ENCODE data around the gene IDE.
"Not testable (repeated sequence)": the region's sequence is repeated elsewhere in the genome, so short reads cannot be mapped to it uniquely, and the experiment has no call there.

IDE gene

DNA sequence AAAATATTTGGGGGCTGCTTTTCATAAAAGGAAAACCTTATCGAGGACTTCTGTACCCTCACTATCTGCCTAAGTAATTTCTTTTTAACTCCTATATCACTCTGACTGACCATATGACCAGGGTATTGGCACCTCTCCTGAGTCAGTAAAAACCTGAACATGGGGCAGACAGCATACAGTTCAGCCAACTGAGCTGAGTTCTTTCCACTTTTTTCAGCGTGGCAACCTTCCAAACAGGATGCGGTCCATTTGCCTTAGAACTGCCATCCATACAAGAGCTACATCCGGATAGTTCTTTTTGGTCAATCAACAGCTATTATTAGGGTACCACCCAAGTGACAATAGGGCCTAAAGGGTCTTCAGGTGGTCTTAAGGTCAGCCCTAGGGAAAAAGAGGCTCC is 160.4 kb downstream of the IDE start:
- DNase-seq: no peak

DNA sequence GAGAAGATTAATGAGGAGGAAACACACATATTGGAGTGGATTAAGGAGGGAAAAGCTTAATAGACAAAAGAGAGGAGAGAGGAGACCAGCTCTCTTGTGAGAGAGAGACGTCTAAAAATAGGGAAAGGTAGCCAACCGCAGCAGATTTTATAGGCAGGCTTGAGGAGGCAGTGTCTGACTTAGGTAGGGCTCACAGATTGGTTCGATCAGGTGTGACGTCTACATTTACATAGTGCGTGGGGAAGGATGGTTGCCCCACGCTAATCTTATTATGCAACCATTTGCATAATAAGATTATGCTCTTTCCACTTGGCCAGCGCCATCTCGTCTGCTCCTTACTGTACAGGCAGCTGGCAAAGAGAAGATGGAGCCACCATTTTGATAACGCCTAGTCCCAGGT is 160.9 kb downstream of the IDE start:
- no peak for DNase-seq

DNA sequence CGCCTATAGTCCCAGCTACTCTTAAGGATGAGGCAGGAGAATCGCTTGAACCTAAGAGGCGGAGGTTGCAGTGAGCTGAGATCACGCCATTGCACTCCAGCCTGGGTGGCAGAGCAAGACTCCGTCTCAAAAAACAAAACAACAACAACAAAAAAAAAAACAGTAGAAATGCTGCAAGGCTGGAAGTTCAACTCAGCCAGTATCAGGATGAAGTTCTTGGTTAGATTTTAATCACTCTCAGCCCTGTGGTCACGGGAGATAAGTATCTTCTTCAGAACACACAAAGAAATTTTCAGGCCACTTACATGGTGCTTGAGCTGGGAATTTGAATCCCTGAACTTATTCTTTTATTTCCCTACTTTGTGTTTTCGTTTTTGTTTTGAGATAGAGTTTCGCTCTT is 162.5 kb downstream of the IDE start:
- no peak for DNase-seq

DNA sequence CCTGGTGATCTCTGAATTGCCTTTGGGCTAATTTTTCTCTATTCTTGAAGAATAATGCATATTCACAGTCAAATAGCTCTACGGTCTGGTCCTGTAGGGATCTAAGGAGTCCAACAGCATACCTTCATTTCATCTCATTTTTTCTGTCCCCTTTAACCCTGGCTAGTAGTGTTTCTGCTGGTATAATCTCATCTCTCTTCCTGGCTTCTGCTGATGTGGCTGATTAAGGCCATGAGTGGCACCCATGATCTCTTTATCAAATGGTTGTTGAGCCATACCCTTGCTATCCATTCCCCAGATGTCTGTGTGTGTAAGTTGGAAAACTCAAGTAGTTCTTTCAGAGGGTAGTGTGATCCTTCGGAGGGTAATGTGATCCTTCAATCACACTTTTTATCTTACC is 163.4 kb downstream of the IDE start:
- no peak for DNase-seq

DNA sequence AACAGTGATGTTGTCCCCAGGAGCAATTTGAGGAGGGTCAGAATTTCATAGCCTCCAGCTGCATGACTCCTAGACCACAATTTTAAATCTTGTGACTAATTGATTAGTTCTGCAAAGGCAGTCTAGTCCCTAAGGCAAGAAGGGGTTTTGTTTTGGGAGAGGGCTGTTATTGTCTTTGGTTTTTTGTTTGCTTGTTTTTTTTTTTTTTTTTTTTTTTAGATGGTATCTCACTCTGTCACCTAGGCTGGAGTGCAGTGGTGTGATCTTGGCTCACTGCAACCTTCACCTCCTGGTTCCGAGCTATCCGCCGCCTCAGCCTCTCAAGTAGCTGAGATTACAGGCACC is 165.9 kb downstream of the IDE start:
- no peak for DNase-seq

DNA sequence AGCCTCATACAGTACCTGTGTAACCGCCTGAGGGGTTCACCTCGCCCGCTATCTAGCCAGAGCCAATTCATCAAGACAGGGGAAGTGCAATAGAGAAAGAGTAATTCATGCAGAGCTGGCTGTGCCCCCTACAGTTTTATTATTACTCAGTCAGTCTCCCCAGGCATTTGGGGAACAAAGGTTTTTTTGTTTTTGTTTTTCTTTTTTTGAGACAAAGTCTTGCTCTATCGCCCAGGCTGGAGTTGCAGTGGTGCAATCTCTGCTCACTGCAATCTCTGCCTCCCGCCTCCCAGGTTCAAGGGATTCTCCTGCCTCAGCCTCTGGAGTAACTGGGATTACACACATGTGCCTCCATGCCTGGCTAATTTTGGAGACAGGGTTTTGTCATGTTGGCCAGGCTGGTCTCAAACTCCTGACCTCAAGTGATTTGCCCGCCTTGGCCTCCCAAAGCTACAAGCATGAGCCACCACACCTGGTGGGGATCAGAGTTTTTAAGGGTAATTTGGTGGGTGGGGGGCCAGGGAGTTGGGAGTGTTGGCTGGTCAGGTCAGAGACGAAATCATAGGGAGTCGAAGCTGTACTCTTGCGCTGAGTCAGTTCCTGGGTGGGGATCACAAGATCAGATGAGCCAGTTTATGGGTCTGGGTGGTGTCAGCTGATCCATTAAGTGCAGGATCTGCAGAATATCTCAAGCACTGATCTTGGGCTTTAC is 166.4 kb downstream of the IDE start:
- no peak for DNase-seq

DNA sequence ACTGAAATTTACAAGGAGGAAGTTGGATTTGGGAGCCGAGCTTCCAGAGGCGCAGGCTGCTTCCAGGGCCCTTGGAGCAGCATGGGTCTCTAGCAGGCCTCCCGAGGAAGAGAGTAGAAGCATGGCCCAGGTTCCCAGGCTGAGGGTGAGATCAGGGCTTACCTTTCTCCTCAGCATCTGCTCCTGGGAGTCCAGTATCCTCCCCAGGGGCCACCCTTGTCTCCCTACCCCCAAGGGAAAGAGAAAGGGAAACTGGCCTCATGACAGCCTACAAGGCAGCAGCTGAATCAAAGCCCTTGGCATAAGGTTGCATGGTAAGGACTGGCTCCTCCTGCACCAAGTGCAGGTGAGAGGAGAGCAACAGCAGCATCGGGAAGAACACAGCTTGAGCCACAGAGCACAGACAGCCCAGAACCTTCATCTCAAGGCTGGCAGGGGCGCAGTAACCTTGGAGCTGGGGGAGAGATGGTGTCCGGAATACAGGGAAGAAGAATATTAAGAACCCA is 168.4 kb downstream of the IDE start:
- DNase-seq: no peak

DNA sequence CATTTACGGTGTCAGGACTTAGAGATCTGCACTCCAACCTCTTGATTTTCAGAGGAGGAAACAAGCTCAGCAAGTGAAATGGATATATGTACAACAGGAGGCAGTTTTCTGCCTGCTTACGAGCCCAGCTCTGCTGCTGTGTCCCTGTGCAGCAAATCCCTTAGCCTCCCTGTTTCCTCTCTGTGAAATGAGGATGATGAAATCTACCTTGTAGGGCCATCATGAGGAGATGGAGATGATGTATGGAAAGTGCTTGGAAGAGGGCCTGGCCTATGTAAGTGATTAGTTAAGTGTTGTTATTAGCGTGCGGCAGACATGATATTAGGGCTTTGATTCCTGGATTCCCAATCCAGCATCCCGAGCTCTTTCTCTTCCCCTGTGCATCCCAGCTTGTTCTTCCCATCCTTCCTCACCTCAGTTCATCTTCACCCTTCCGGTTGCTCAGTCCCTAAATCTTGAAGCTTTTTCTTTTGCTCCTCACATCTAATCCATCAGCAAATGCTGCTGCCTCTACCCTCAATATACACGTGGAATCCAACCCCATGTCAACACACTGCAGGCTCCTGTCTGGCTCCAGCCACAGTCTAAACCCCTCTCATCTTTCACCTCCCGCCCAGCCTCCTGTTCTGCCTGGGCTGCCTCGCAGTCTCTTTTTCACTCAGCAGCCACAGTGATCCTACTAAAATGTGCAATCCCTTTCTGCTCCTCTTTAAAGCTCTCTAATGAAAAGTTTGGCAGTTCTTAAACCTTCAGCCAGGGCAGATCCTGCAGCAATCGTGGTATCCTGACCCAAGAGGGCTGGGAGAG is 169.1 kb downstream of the IDE start:
- no peak for DNase-seq

DNA sequence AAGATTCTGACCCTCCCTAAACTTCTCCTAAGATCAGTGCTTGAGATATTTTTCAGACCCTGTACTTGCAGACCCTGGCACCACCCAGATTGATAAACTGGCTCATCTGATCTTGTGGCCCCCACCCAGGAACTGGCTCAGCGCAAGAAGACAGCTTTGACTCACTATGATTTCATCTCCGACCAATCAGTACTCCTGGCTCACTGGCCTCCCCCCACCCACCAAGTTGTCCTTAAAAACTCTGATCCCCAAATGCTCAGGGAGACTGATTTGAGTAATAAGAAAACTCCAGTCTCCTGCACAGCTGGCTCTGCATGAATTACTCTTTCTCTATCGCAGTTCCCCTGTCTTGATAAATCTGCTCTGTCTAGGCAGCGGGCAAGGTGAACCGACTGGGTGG is 171.7 kb downstream of the IDE start:
- not testable (repeated sequence) for DNase-seq

Data from activated CD4-positive, alpha-beta T cell treated with anti-CD3 and anti-CD28 coated beads, Interleukin-2, amount 50 U/mL, for 48 hours (primary cell).